GM19193 (cell line): ENCODE data around the gene CSTPP1.

ENCODE experiments used
- POLR2A ChIP-seq: IDR thresholded peaks from 4 replicates; pipeline ENCODE4 v1.6.1; 2011; ENCODE audit not compliant: insufficient read depth, insufficient read length; ENCODE audit errors: extremely low read depth

The CSTPP1 gene

GRCh38 chr11:47000033-47000432, 63.5 kb downstream of the CSTPP1 start:
- no peak for TF ChIP-seq POLR2A

GRCh38 chr11:47001781-47002181, 65.2 kb downstream of the CSTPP1 start:
- no peak for TF ChIP-seq POLR2A

GRCh38 chr11:47002390-47002789, 65.8 kb downstream of the CSTPP1 start:
- TF ChIP-seq POLR2A, result no peak

- TF ChIP-seq POLR2A, result no peak
These were observed 66.8 kb downstream of the CSTPP1 start for GRCh38 chr11:47003180-47003877.

- no peak for TF ChIP-seq POLR2A
These were observed 68.1 kb downstream of the CSTPP1 start for GRCh38 chr11:47004595-47005033.

- TF ChIP-seq POLR2A, result no peak
These were observed 68.9 kb downstream of the CSTPP1 start for GRCh38 chr11:47005441-47005840.

- TF ChIP-seq POLR2A, result no peak
These were observed 71.0 kb downstream of the CSTPP1 start for GRCh38 chr11:47007579-47007978.

- TF ChIP-seq POLR2A, result no peak
These were observed 73.6 kb downstream of the CSTPP1 start for GRCh38 chr11:47010179-47010578.

- no peak for TF ChIP-seq POLR2A
These were observed 77.5 kb downstream of the CSTPP1 start for GRCh38 chr11:47014097-47014496.

GRCh38 chr11:47018637-47019036, 82.1 kb downstream of the CSTPP1 start:
- TF ChIP-seq POLR2A, result no peak

- TF ChIP-seq POLR2A, result no peak
These were observed 84.4 kb downstream of the CSTPP1 start for GRCh38 chr11:47020793-47021526.

- no peak for TF ChIP-seq POLR2A
These were observed 84.9 kb downstream of the CSTPP1 start for GRCh38 chr11:47021527-47021818.

GRCh38 chr11:47021965-47022364, 85.4 kb downstream of the CSTPP1 start:
- no peak for TF ChIP-seq POLR2A

GRCh38 chr11:47028195-47029093, 91.9 kb downstream of the CSTPP1 start:
- TF ChIP-seq POLR2A, result no peak

GRCh38 chr11:47033439-47033838, 96.9 kb downstream of the CSTPP1 start:
- no peak for TF ChIP-seq POLR2A
